A673 (cell line): ENCODE data around the gene ACTL7B.

ENCODE experiments used
- EZH2 ChIP-seq: fragments of 200-600 bp; sonication (generic); IDR thresholded peaks from 2 replicates; pipeline ENCODE4 v1.6.1; 2017; ENCODE audit warnings: borderline replicate concordance, low read depth, mild to moderate bottlenecking, mixed read lengths, antibody characterized with exemption, low read length; ENCODE audit not compliant: poor library complexity, severe bottlenecking
- TF ChIP-seq, protein P1 (sequence below): fragments of 300-800, 200-600 bp; sonication (generic); conservative IDR thresholded peaks from 2 replicates; pipeline ENCODE4 v1.5.1; 2017; ENCODE audit warnings: low read depth, mild to moderate bottlenecking, antibody characterized with exemption, low read length, moderate library complexity, mixed read lengths

DNA sequence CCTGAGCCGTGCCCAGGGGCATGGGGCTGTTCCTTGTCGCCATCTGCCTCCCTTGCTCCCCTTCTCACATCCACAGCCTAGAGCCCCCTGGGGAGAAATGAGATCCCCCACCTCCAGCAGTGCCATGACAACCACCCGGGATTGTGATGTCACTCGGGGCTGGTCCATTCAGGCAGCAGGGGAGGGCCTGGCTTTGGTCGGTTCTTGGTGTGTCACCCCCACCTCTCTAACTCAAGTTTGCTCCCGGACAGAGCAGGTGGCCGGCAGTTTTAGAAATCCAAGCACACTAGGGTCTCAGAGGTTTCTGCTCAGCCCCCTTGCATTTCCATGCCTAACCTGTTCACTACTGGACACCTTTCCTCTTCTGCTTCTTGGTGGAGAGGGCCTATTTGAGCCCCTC lies at the start of gene ACTL7B:
- TF ChIP-seq, protein P1, sequence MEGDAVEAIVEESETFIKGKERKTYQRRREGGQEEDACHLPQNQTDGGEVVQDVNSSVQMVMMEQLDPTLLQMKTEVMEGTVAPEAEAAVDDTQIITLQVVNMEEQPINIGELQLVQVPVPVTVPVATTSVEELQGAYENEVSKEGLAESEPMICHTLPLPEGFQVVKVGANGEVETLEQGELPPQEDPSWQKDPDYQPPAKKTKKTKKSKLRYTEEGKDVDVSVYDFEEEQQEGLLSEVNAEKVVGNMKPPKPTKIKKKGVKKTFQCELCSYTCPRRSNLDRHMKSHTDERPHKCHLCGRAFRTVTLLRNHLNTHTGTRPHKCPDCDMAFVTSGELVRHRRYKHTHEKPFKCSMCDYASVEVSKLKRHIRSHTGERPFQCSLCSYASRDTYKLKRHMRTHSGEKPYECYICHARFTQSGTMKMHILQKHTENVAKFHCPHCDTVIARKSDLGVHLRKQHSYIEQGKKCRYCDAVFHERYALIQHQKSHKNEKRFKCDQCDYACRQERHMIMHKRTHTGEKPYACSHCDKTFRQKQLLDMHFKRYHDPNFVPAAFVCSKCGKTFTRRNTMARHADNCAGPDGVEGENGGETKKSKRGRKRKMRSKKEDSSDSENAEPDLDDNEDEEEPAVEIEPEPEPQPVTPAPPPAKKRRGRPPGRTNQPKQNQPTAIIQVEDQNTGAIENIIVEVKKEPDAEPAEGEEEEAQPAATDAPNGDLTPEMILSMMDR = no peak
- no peak for TF ChIP-seq EZH2
